ENCODE data around the gene CYGB.

GRCh38 chr17:76542566-76542971, 5.1 kb upstream of the CYGB start:
- TF ChIP-seq TEAD4 (IDR thresholded peaks at IDR 0.05) (no peak), USF1 (IDR thresholded peaks at IDR 0.05) (no peak)
- TF ChIP-seq, protein P1, sequence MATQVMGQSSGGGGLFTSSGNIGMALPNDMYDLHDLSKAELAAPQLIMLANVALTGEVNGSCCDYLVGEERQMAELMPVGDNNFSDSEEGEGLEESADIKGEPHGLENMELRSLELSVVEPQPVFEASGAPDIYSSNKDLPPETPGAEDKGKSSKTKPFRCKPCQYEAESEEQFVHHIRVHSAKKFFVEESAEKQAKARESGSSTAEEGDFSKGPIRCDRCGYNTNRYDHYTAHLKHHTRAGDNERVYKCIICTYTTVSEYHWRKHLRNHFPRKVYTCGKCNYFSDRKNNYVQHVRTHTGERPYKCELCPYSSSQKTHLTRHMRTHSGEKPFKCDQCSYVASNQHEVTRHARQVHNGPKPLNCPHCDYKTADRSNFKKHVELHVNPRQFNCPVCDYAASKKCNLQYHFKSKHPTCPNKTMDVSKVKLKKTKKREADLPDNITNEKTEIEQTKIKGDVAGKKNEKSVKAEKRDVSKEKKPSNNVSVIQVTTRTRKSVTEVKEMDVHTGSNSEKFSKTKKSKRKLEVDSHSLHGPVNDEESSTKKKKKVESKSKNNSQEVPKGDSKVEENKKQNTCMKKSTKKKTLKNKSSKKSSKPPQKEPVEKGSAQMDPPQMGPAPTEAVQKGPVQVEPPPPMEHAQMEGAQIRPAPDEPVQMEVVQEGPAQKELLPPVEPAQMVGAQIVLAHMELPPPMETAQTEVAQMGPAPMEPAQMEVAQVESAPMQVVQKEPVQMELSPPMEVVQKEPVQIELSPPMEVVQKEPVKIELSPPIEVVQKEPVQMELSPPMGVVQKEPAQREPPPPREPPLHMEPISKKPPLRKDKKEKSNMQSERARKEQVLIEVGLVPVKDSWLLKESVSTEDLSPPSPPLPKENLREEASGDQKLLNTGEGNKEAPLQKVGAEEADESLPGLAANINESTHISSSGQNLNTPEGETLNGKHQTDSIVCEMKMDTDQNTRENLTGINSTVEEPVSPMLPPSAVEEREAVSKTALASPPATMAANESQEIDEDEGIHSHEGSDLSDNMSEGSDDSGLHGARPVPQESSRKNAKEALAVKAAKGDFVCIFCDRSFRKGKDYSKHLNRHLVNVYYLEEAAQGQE (IDR thresholded peaks at IDR 0.05; ENCODE audit: low read depth), result no peak
